ENCODE measurements around the gene NDUFS4. TPM values are rescaled to one million over a fixed set of nuclear protein-coding genes. Genes with fewer than 3 reads are reported as not detected.
A peak's percentile ranks its signal among the peaks of the same experiment; 100 is the strongest.

The NDUFS4 gene
- total RNA-seq, 1 experiment from 2014 or later: 92.9 TPM

GRCh38 chr5:53643445-53643844 is 83.0 kb downstream of the NDUFS4 start:
- no CpG with 5 or more reads among the region's 4 CpGs for WGBS (ENCODE audit: extremely low coverage, insufficient read length, low lambda C conversion rate)
- Histone ChIP-seq H3T11ph (ENCODE audit: low read length) (no peak overlapping the region), H2AFZ (ENCODE audit: low read length) (no peak overlapping the region), H2BK15ac (ENCODE audit: low read depth, low read length) (no peak overlapping the region), H2AK5ac (ENCODE audit: insufficient read length, low read length) (no peak overlapping the region), H3K27me3 (ENCODE audit: insufficient read depth, low read length) (no peaks in the 10 kb centered on the region), H3K23ac (ENCODE audit: insufficient read length, low read depth, low read length) (no peak overlapping the region), H4K5ac (ENCODE audit: insufficient read length, low read depth, low read length) (no peak overlapping the region), H2BK5ac (ENCODE audit: insufficient read length, low read length) (no peak overlapping the region), H4K91ac (ENCODE audit: insufficient read length, low read depth, low read length) (no peak overlapping the region), H4K20me1 (ENCODE audit: control insufficient read depth, insufficient read depth, insufficient read length) (no peaks in the 10 kb centered on the region), H3K79me2 (ENCODE audit: insufficient read depth, low read length) (no peaks in the 10 kb centered on the region), H3K14ac (ENCODE audit: insufficient read depth, low read length) (no peak overlapping the region), H3K23me2 (ENCODE audit: insufficient read length, low read depth, low read length, poor library complexity, severe bottlenecking) (no peaks in the 10 kb centered on the region), H2BK12ac (ENCODE audit: insufficient read length, low read depth, low read length) (no peak overlapping the region), H2BK20ac (ENCODE audit: low read depth, low read length, poor library complexity, severe bottlenecking) (no peak overlapping the region), H3K79me1 (ENCODE audit: insufficient read depth, low read depth, low read length, poor library complexity, severe bottlenecking) (no peaks in the 10 kb centered on the region), H3K4me1 (ENCODE audit: insufficient read depth, low read length) (peaks cover 4% of the 10 kb centered on the region; the same call in 1 of the 2 replicates), H3K9me3 (ENCODE audit: control insufficient read depth, low read depth, low read length) (no peaks in the 10 kb centered on the region), H3K4ac (ENCODE audit: low read depth, low read length) (no peak overlapping the region), H3K18ac (ENCODE audit: insufficient read length, low read depth, low read length) (no peak overlapping the region), H3K4me2 (ENCODE audit: insufficient read depth, insufficient read length, low read length) (no peak overlapping the region), H4K8ac (replicated peaks; ENCODE audit: insufficient read length, low read depth, low read length) (no peak overlapping the region), H3K9ac (ENCODE audit: extremely low read depth, insufficient read length, low read length) (no peak overlapping the region), H3K27ac (ENCODE audit: insufficient read length, low read depth, low read length) (no peak overlapping the region), H3K56ac (ENCODE audit: insufficient read length, low read depth, low read length) (no peak overlapping the region), H2BK120ac (ENCODE audit: low read depth, low read length, poor library complexity, severe bottlenecking) (no peak overlapping the region)
- H3K27me3 Mint-ChIP-seq (ENCODE audit: low read depth): no peaks in the 10 kb centered on the region
- no peaks in the 10 kb centered on the region for H3K9me3 Mint-ChIP-seq
- no peak for TF ChIP-seq CTCF (conservative IDR thresholded peaks at IDR 0.05)
- peaks cover 45 to 47% of the 10 kb centered on the region in 2 experiments for H3K4me1 Mint-ChIP-seq
- peak overlapping the region in 1 of 3 experiments; percentile 64; a peak in 3 of 7 replicates for H3K27ac Mint-ChIP-seq
- H3K4me3 Mint-ChIP-seq: no peak overlapping the region
- H3K36me3 Mint-ChIP-seq (ENCODE audit: insufficient read depth in 1 of 3, low read depth in 3 of 3): peaks cover 7 to 12% (median 10%) of the 10 kb centered on the region in 3 experiments; a peak in 6 of 7 replicates
- no peak for DNase-seq
